H1 (cell line): ENCODE data around the gene PIK3R5. TPM values are rescaled to one million over a fixed set of nuclear protein-coding genes. Genes with fewer than 3 reads are reported as not detected.

Source experiments
- CTCF ChIA-PET: fragments of 300-600 bp; sonication (Branson Sonifier 250); formaldehyde crosslinking; loops from one replicate; lab custom pipeline; 2021; ENCODE audit not compliant: partially characterized antibody; lab: Charles Lee
- POLR2A ChIA-PET: fragments of 300-600 bp; sonication (Branson Sonifier 250); formaldehyde crosslinking; loops from one replicate; lab custom pipeline; 2021; ENCODE audit warnings: inconsistent platforms; ENCODE audit not compliant: partially characterized antibody; lab: Charles Lee
- DNase-seq, 2 experiments: peaks; one replicate each; pipeline versions ENCODE4 v3.0.0 to v3.0.0-alpha.2; 2010 to 2022; ENCODE audit warnings: low spot score in 2 of 2, low read depth in 1 of 2, mixed read lengths in 1 of 2
- FAIRE-seq: peaks from 2 replicates; lab custom pipeline; 2011; peaks lifted over from hg19 to GRCh38; lab: Jason Lieb, UNC
- H2AFZ ChIP-seq: 2 replicates; pipeline ENCODE4 v1.8.1; 2012; ENCODE audit warnings: low read length, inconsistent platforms
- H2AK5ac ChIP-seq: 2 replicates; pipeline ENCODE4 v1.6.1; 2013; ENCODE audit warnings: low read depth, low read length
- H2BK120ac ChIP-seq: replicated peaks from 2 replicates; pipeline ENCODE3; 2013; ENCODE audit warnings: low read depth, low read length, inconsistent platforms
- H2BK12ac ChIP-seq: 2 replicates; pipeline ENCODE4 v1.6.1; 2013; ENCODE audit warnings: low read depth, low read length
- H2BK15ac ChIP-seq: 2 replicates; pipeline ENCODE4 v1.6.1; 2013; ENCODE audit warnings: low read length
- H2BK20ac ChIP-seq: 2 replicates; pipeline ENCODE4 v1.6.1; 2013; ENCODE audit warnings: low read length
- H2BK5ac ChIP-seq: 2 replicates; pipeline ENCODE4 v1.6.1; 2013; ENCODE audit warnings: low read depth, low read length
- H3K14ac ChIP-seq: 2 replicates; pipeline ENCODE4 v1.6.1; 2013; ENCODE audit warnings: inconsistent platforms; ENCODE audit not compliant: insufficient read length
- H3K18ac ChIP-seq: 2 replicates; pipeline ENCODE4 v1.6.1; 2013; ENCODE audit warnings: low read length; ENCODE audit errors: extremely low read depth
- H3K23ac ChIP-seq: 2 replicates; pipeline ENCODE4 v1.6.1; 2013; ENCODE audit warnings: inconsistent platforms; ENCODE audit not compliant: insufficient read length
- H3K23me2 ChIP-seq: 2 replicates; pipeline ENCODE4 v1.6.1; 2013; ENCODE audit warnings: low read depth, low read length
- H3K27ac ChIP-seq: 2 replicates; pipeline ENCODE4 v1.6.1; 2011; ENCODE audit warnings: low read depth, low read length, inconsistent platforms
- H3K27me3 ChIP-seq, 4 experiments: replicated peaks in 1 of 4; 1 replicate in 1 of 4; 2 replicates in 3 of 4; pipeline versions ENCODE4 v1.6.1 to v1.8.1; 2011 to 2013; ENCODE audit warnings: low read length in 3 of 4, mild to moderate bottlenecking in 3 of 4, inconsistent platforms in 2 of 4, mixed read lengths in 2 of 4, moderate library complexity in 1 of 4; ENCODE audit not compliant: control insufficient read depth in 3 of 4, insufficient read depth in 3 of 4; ENCODE audit errors: extremely low read depth in 1 of 4
- H3K36me3 ChIP-seq, 4 experiments: 2 replicates each; pipeline versions ENCODE4 v1.6.1 to v1.8.1; 2011 to 2013; ENCODE audit warnings: mild to moderate bottlenecking in 4 of 4, low read length in 3 of 4, moderate library complexity in 2 of 4, control low read depth in 1 of 4, inconsistent platforms in 1 of 4; ENCODE audit not compliant: insufficient read depth in 4 of 4, control insufficient read depth in 2 of 4
- H3K4ac ChIP-seq: replicated peaks from 2 replicates; pipeline ENCODE3; 2013; ENCODE audit warnings: low read length, low read depth, mixed read lengths, inconsistent platforms; ENCODE audit not compliant: insufficient read length
- H3K4me1 ChIP-seq, 4 experiments: replicated peaks in 1 of 4; 1 replicate in 1 of 4; 2 replicates in 3 of 4; pipeline versions ENCODE4 v1.6.1 to v1.8.1; 2011 to 2013; ENCODE audit warnings: low read length in 3 of 4, inconsistent platforms in 2 of 4, mixed read lengths in 1 of 4; ENCODE audit not compliant: insufficient read depth in 4 of 4, control insufficient read depth in 3 of 4
- H3K4me2 ChIP-seq, 2 experiments: 2 replicates each; pipeline versions ENCODE4 v1.6.1 to v1.8.1; 2011 to 2013; ENCODE audit warnings: low read depth in 2 of 2, low read length in 2 of 2, control low read depth in 1 of 2, inconsistent platforms in 1 of 2, mild to moderate bottlenecking in 1 of 2; ENCODE audit not compliant: insufficient read depth in 1 of 2
- H3K4me3 ChIP-seq, 4 experiments: fragments of 200-600, 300-600 bp in 1 of 4; sonication (generic), shearing (Covaris generic), sonication (Bioruptor Twin) in 1 of 4; 2 replicates each; pipeline versions ENCODE4 v1.5.1 to v1.8.1; 2011 to 2016; ENCODE audit warnings: low read length in 4 of 4, low read depth in 3 of 4, control low read depth in 2 of 4, inconsistent platforms in 2 of 4, mild to moderate bottlenecking in 2 of 4, mixed read lengths in 1 of 4, moderate library complexity in 1 of 4; ENCODE audit not compliant: insufficient read depth in 2 of 4; ENCODE audit errors: extremely low read depth in 1 of 4
- H3K56ac ChIP-seq: replicated peaks from 2 replicates; pipeline ENCODE3; 2013; ENCODE audit warnings: low read depth, mild to moderate bottlenecking, mixed read lengths, low read length, inconsistent platforms; ENCODE audit not compliant: insufficient read length
- H3K79me1 ChIP-seq: 2 replicates; pipeline ENCODE4 v1.6.1; 2013; ENCODE audit warnings: low read depth, low read length, control low read depth
- H3K79me2 ChIP-seq, 2 experiments: 2 replicates each; pipeline versions ENCODE4 v1.6.1 to v1.8.1; 2012 to 2013; ENCODE audit warnings: low read length in 2 of 2, mild to moderate bottlenecking in 2 of 2, inconsistent platforms in 1 of 2; ENCODE audit not compliant: insufficient read depth in 2 of 2, control insufficient read depth in 1 of 2
- H3K9ac ChIP-seq, 4 experiments: replicated peaks in 1 of 4; 1 replicate in 1 of 4; 2 replicates in 3 of 4; pipeline versions ENCODE4 v1.6.1 to v1.8.1; 2011 to 2013; ENCODE audit warnings: low read depth in 3 of 4, low read length in 3 of 4, control low read depth in 2 of 4, mild to moderate bottlenecking in 2 of 4, moderate library complexity in 2 of 4, inconsistent platforms in 1 of 4; ENCODE audit errors: extremely low read depth in 1 of 4
- H3K9me3 ChIP-seq, 2 experiments: 2 replicates each; pipeline versions ENCODE4 v1.6.1 to v1.8.1; 2012 to 2013; ENCODE audit warnings: mild to moderate bottlenecking in 2 of 2, moderate library complexity in 2 of 2, control low read depth in 1 of 2, inconsistent platforms in 1 of 2, low read depth in 1 of 2, low read length in 1 of 2, mixed read lengths in 1 of 2; ENCODE audit not compliant: insufficient read depth in 2 of 2
- H4K20me1 ChIP-seq, 2 experiments: replicated peaks in 1 of 2; 2 replicates each; pipeline versions ENCODE3 to v1.8.1; 2011 to 2013; ENCODE audit warnings: inconsistent platforms in 2 of 2, low read length in 2 of 2, mild to moderate bottlenecking in 1 of 2; ENCODE audit not compliant: insufficient read depth in 2 of 2, control insufficient read depth in 1 of 2
- H4K5ac ChIP-seq: 2 replicates; pipeline ENCODE4 v1.6.1; 2013; ENCODE audit warnings: low read length, low read depth, mixed read lengths, inconsistent platforms; ENCODE audit not compliant: insufficient read length
- H4K8ac ChIP-seq: 2 replicates; pipeline ENCODE4 v1.8.0; 2013; ENCODE audit warnings: mild to moderate bottlenecking, moderate library complexity, low read length, inconsistent platforms; ENCODE audit not compliant: insufficient read depth; ENCODE audit errors: extremely low read depth
- H4K91ac ChIP-seq: replicated peaks from 2 replicates; pipeline ENCODE3; 2013; ENCODE audit warnings: low read length, mixed read lengths, inconsistent platforms; ENCODE audit not compliant: insufficient read length
- CEBPB ChIP-seq: IDR thresholded peaks from 2 replicates; pipeline ENCODE4 v1.6.1; 2012; ENCODE audit warnings: low read depth, low read length
- CREB1 ChIP-seq: IDR thresholded peaks from 2 replicates; pipeline ENCODE4 v1.6.1; 2012; ENCODE audit warnings: inconsistent platforms
- EGR1 ChIP-seq: IDR thresholded peaks from 2 replicates; pipeline ENCODE4 v1.6.1; 2011; ENCODE audit warnings: low read depth, low read length, borderline replicate concordance
- EZH2 ChIP-seq: fragments of 200-600 bp; sonication (generic); IDR thresholded peaks from 2 replicates; pipeline ENCODE4 v1.7.1; 2012; ENCODE audit warnings: low read depth, mild to moderate bottlenecking, moderate library complexity, low read length, inconsistent platforms; ENCODE audit not compliant: severe bottlenecking
- KDM1A ChIP-seq: fragments of 200-600, 300-600 bp; sonication (generic); IDR thresholded peaks from 2 replicates; pipeline ENCODE4 v1.7.1; 2016; ENCODE audit warnings: mild to moderate bottlenecking, low read length, borderline replicate concordance
- NANOG ChIP-seq: IDR thresholded peaks from 2 replicates; pipeline ENCODE4 v1.6.1; 2011; ENCODE audit warnings: low read length, low read depth, mild to moderate bottlenecking, inconsistent platforms; ENCODE audit not compliant: insufficient read depth, poor library complexity, severe bottlenecking
- POLR2AphosphoS5 ChIP-seq: IDR thresholded peaks from 2 replicates; pipeline ENCODE4 v1.6.1; 2011; ENCODE audit warnings: low read depth, low read length
- SIRT6 ChIP-seq: IDR thresholded peaks from one replicate; pipeline ENCODE4 v1.7.1; 2012; ENCODE audit warnings: low read length, inconsistent platforms
- SP1 ChIP-seq: IDR thresholded peaks from 2 replicates; pipeline ENCODE4 v1.6.1; 2011; ENCODE audit warnings: low read depth, low read length
- SP4 ChIP-seq: IDR thresholded peaks from 2 replicates; pipeline ENCODE4 v1.6.1; 2012; ENCODE audit warnings: low read length, inconsistent platforms
- TAF7 ChIP-seq: optimal IDR thresholded peaks from 2 replicates; pipeline ENCODE3; 2011; ENCODE audit warnings: low read depth, mild to moderate bottlenecking, inconsistent platforms, low read length, moderate library complexity, borderline replicate concordance
- YY1 ChIP-seq: IDR thresholded peaks from 2 replicates; pipeline ENCODE4 v1.6.1; 2011; ENCODE audit warnings: low read depth, mild to moderate bottlenecking, low read length
- WGBS, 2 experiments: shearing (Covaris generic) in 1 of 2; methylation state at CpG; one replicate each; pipeline versions ENCODE4 v1.1.6 to v1.1.7; 2013 to 2015; ENCODE audit warnings: low lambda C conversion rate in 2 of 2, mixed read lengths in 2 of 2, inconsistent platforms in 1 of 2, low coverage in 1 of 2, missing lambda C conversion rate in 1 of 2; ENCODE audit not compliant: insufficient replicate concordance in 2 of 2, insufficient coverage in 1 of 2, insufficient read length in 1 of 2; ENCODE audit errors: extremely low coverage in 1 of 2, missing lambda C conversion rate in 1 of 2; 5-methylcytosine and 5-hydroxymethylcytosine counted together
- polyA plus RNA-seq, 7 experiments: library from polyadenylated mRNA; depleted of rRNA in 3 of 7; stranded (reverse) in 5 of 7; unstranded in 2 of 7; fragments of >200 nt in 5 of 7; fragments of 200-250 nt in 2 of 7; gene quantifications; 1 replicate in 5 of 7; 2 replicates in 1 of 7; 4 replicates in 1 of 7; pipeline versions ENCODE4 v1.2.1 to v1.2.3, GENCODE V29; 2011 to 2013; ENCODE audit warnings: missing spikeins in 2 of 7, mixed read lengths in 2 of 7
- total RNA-seq: library from RNA; stranded (reverse); fragmentation: NEBNext Ultra II Directional; extraction: Animal tissue kit (Norgen Biotek cat#: 25700); gene quantifications from 2 replicates; pipeline ENCODE4 v1.2.1, GENCODE V29; 2021
- TF ChIP-seq, protein P1 (sequence below): IDR thresholded peaks from 2 replicates; pipeline ENCODE4 v1.6.1; 2012; ENCODE audit warnings: low read length, inconsistent platforms

The PIK3R5 gene
- total and polyA plus RNA-seq, 2 of the 8 experiments (the other 6 are each of a cell fraction or from before 2014, with no cell fraction given): 2.7 to 4.3 TPM

DNA sequence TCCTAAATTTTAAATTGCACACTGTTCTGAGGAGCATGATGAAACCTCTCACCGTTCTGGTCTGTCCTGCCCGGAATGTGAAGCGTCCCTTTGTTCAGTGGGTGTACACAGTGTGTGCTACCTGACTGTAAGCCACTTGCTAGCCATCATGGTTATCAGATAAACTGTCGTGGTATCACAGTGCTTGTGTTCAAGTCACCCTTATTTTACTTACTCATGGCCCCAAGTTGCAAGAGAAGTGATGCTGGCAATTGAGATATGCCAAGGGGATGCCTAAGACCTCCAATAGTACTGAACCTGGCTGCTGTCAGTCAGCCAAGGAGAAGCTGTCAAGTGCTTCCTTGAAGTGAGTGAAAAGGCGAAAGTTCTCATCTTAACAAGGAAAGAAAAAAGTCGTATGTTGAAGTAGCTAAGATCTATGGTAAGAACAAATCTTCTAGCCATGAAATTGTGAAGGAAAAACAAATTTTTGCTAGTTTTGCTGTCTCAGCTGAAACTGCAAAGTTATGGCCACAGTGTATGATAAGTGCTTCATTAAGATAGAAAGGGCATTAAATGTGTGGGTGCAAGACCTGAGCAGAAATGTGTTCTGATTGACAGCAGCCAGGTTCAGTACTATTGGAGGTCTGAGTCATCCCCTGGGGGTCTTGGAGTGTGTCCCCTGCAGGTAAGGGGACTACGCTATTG lies 103.9 kb downstream of the PIK3R5 start:
- WGBS, 2 experiments: 93% methylated on average over 7 of the region's 7 CpGs; no CpG with 5 or more reads in 1 of the 2 experiments
- H3K14ac ChIP-seq: no peak overlapping the region
- H2AFZ ChIP-seq: no peak overlapping the region
- TF ChIP-seq TAF7: no peak
- no peak for TF ChIP-seq SP4
- TF ChIP-seq YY1: no peak
- TF ChIP-seq EGR1: no peak
- no peak for TF ChIP-seq CEBPB
- TF ChIP-seq NANOG: no peak
- TF ChIP-seq KDM1A: no peak
- no peak for TF ChIP-seq EZH2
- TF ChIP-seq POLR2AphosphoS5: no peak
- no peak for TF ChIP-seq SIRT6
- no peak for TF ChIP-seq SP1
- TF ChIP-seq, protein P1, sequence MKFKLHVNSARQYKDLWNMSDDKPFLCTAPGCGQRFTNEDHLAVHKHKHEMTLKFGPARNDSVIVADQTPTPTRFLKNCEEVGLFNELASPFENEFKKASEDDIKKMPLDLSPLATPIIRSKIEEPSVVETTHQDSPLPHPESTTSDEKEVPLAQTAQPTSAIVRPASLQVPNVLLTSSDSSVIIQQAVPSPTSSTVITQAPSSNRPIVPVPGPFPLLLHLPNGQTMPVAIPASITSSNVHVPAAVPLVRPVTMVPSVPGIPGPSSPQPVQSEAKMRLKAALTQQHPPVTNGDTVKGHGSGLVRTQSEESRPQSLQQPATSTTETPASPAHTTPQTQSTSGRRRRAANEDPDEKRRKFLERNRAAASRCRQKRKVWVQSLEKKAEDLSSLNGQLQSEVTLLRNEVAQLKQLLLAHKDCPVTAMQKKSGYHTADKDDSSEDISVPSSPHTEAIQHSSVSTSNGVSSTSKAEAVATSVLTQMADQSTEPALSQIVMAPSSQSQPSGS: no peak
- no peak for TF ChIP-seq CREB1

More for the DNA sequence above, 103.9 kb downstream of the PIK3R5 start:
- Histone ChIP-seq H3K4me2 (no peak overlapping the region), H3K23me2 (no peaks in the 10 kb centered on the region), H2BK12ac (no peak overlapping the region), H3K56ac (no peak overlapping the region), H3K23ac (no peak overlapping the region), H3K36me3 (no peaks in the 10 kb centered on the region), H3K4me1 (peaks cover 0 to 6% (median 1%) of the 10 kb centered on the region in 4 experiments; a peak in 5 of 7 replicates), H3K18ac (no peak overlapping the region), H2BK120ac (no peak overlapping the region), H4K5ac (no peak overlapping the region), H3K4ac (no peak overlapping the region), H2BK20ac (no peak overlapping the region), H2BK15ac (no peak overlapping the region), H4K20me1 (no peaks in the 10 kb centered on the region), H3K27me3 (no peaks in the 10 kb centered on the region), H4K91ac (no peak overlapping the region), H3K79me1 (no peaks in the 10 kb centered on the region), H4K8ac (no peak overlapping the region), H2BK5ac (no peak overlapping the region), H3K4me3 (no peak overlapping the region), H2AK5ac (no peak overlapping the region), H3K79me2 (no peaks in the 10 kb centered on the region), H3K9me3 (no peaks in the 10 kb centered on the region), H3K9ac (no peak overlapping the region), H3K27ac (no peak overlapping the region)
- ChIA-PET CTCF (interaction anchor here (1.4 kb wide), 1 partner anchor 33 kb away, joined by 3 read pairs; no protein-coding TSS in a partner anchor), POLR2A (no interaction called here)
- DNase-seq (no peak), FAIRE-seq (no peak)
